Hepatocyte (in vitro differentiated cells): ENCODE data around the gene CCDC85C.

Source experiments
- EZH2 ChIP-seq: fragments of 200-600 bp; sonication (generic); IDR thresholded peaks from 2 replicates; pipeline ENCODE4 v1.6.1; 2016; ENCODE audit warnings: antibody characterized with exemption, mild to moderate bottlenecking, borderline replicate concordance
- TF ChIP-seq, protein P1 (sequence below): fragments of 200-600 bp; sonication (generic); IDR thresholded peaks from 2 replicates; pipeline ENCODE4 v1.5.1; 2016; ENCODE audit warnings: antibody characterized with exemption, mild to moderate bottlenecking; ENCODE audit not compliant: poor library complexity

DNA sequence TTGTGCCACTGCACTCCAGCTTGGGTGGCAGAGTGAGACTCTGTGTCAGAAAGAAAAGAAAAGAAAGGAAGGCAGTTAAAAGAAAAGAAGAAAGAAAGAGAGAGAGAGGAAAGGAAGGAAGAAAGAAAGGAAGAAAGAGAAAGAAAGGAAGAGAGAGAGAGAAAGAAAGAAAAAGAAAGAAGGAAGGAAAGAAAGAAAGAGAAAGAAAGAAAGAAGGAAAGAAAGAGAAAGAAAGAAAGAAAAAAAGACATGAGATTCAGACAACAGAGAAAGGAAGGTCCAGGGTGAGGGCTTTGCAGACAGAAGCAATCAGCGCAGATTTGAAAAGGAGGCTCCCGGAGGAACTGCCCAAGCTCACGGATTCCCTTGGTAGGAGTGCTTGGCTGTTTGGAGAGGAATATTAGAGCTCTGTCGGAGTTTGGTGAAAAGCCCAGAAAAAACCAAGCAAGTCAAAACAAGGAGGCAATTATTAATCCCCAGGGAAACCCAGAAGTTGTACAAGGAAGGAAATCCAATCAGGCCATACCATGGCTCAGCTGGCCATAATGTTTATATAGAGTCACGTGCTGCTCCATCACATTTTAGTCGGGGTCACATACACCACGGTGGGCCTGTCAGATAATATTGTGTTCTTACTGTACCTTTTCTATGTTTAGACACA lies 11.6 kb upstream of the CCDC85C start:
- no peak for TF ChIP-seq EZH2
- TF ChIP-seq, protein P1, sequence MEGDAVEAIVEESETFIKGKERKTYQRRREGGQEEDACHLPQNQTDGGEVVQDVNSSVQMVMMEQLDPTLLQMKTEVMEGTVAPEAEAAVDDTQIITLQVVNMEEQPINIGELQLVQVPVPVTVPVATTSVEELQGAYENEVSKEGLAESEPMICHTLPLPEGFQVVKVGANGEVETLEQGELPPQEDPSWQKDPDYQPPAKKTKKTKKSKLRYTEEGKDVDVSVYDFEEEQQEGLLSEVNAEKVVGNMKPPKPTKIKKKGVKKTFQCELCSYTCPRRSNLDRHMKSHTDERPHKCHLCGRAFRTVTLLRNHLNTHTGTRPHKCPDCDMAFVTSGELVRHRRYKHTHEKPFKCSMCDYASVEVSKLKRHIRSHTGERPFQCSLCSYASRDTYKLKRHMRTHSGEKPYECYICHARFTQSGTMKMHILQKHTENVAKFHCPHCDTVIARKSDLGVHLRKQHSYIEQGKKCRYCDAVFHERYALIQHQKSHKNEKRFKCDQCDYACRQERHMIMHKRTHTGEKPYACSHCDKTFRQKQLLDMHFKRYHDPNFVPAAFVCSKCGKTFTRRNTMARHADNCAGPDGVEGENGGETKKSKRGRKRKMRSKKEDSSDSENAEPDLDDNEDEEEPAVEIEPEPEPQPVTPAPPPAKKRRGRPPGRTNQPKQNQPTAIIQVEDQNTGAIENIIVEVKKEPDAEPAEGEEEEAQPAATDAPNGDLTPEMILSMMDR = no peak
